Kidney epithelial cell (primary cell): ENCODE measurements around the gene PLEKHM3. TPM values are rescaled to one million over a fixed set of nuclear protein-coding genes. Genes with fewer than 3 reads are reported as not detected.

ENCODE experiments used
- DNase-seq: peaks from one replicate; pipeline ENCODE4 v3.0.0-alpha.2; 2010; ENCODE audit warnings: low read depth
- H3K27me3 ChIP-seq: 2 replicates; pipeline ENCODE4 v1.6.0; 2011; ENCODE audit warnings: low read length; ENCODE audit not compliant: control insufficient read depth, insufficient read depth
- H3K36me3 ChIP-seq: 2 replicates; pipeline ENCODE4 v1.5.1; 2011; ENCODE audit warnings: low read length; ENCODE audit not compliant: control insufficient read depth, insufficient read depth
- H3K4me3 ChIP-seq: 2 replicates; pipeline ENCODE4 v1.5.1; 2011; ENCODE audit warnings: low read depth, mild to moderate bottlenecking, control low read depth, low read length
- total RNA-seq: library from RNA; depleted of rRNA; stranded (reverse); fragments of >200 nt; gene quantifications from 2 replicates; pipeline ENCODE4 v1.2.3, GENCODE V29; 2015
- TF ChIP-seq, protein P1 (sequence below): IDR thresholded peaks from 2 replicates; pipeline ENCODE4 v1.5.1; 2011; ENCODE audit warnings: mild to moderate bottlenecking, moderate library complexity, low read length, control low read depth, inconsistent platforms; ENCODE audit not compliant: insufficient read depth, poor library complexity, severe bottlenecking

Gene PLEKHM3
- total RNA-seq, 1 donor from 2014 or later = 6.3 TPM

DNA sequence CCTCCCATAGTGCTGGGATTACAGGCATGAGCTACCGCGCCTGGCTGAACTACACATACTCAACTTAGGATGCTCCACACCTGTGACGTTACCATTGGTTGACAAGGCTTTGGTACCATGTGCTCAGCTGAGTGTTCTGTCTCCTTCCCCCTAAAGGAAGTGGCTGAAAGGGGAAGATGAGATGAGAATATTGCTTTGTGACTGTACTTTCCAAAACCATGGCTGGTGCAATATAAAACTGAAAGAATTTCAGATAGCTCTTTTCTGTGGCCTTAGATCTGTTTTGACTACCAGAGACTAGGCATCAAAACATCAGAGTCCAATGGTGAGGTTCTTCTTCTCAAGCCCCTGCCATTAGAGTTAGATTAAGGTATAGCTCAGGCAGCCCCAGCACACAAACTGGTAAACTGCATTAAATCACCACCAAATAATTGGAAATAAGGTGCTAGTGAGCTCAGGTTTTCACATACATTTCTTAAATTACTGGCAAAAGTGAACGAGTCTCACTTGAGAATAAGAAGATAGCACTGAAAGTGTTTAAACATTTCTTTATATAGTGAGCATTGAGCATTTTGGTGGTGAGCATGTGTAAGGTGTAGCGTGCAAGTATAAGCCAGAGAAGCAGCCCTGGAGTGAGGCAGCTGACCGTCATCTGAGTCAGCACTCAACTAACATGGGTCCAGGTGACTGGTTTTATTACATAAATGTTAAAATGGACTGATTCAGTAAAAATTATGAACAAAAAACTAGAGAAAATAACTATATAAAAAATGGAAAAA lies 142.1 kb downstream of the PLEKHM3 start:
- H3K36me3 ChIP-seq = no peaks in the 10 kb centered on the region
- no peak for DNase-seq
- TF ChIP-seq, protein P1, sequence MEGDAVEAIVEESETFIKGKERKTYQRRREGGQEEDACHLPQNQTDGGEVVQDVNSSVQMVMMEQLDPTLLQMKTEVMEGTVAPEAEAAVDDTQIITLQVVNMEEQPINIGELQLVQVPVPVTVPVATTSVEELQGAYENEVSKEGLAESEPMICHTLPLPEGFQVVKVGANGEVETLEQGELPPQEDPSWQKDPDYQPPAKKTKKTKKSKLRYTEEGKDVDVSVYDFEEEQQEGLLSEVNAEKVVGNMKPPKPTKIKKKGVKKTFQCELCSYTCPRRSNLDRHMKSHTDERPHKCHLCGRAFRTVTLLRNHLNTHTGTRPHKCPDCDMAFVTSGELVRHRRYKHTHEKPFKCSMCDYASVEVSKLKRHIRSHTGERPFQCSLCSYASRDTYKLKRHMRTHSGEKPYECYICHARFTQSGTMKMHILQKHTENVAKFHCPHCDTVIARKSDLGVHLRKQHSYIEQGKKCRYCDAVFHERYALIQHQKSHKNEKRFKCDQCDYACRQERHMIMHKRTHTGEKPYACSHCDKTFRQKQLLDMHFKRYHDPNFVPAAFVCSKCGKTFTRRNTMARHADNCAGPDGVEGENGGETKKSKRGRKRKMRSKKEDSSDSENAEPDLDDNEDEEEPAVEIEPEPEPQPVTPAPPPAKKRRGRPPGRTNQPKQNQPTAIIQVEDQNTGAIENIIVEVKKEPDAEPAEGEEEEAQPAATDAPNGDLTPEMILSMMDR = no peak
- H3K4me3 ChIP-seq = no peak overlapping the region
- H3K27me3 ChIP-seq = no peaks in the 10 kb centered on the region

DNA sequence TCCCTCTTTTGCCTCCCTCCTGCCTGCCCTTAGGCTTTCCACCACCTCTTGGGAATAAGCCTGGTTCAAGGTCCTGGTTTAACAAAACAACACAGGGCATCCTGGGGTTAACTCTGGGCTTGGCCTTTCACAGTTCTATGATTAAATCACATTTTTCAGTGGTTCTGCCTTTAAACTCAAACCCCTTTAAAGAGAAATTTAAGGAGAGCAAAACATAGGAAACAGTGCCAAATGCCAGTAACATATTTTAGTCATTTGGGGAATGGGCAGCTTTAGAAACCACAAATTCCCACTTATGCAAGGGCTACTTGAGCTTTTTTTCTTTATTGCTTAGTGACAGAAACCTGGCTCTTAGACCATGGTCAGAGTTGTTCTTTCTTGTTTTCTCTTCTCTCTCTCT lies 143.4 kb downstream of the PLEKHM3 start:
- Histone ChIP-seq H3K4me3 (no peak overlapping the region), H3K36me3 (no peaks in the 10 kb centered on the region), H3K27me3 (no peaks in the 10 kb centered on the region)
- no peak for DNase-seq
- TF ChIP-seq, protein P1 = no peak

DNA sequence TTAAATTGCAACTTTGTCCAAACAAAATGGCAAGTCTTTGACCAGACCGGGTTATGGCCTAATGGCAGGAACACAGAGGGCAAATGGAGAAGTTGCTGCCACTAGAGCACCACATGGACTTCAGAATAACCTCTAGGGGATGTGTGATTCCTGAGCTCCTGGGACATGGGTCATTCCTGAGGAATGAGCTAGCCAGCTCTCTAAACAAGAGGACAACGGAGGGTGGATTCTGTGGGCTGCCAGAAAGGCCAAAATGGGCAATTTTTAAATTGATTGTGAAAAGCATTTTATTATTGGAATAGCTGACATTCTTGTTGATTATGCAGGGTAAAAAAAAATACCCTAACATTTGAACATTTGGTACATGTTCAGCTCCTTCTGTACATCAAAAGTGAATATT lies 145.8 kb downstream of the PLEKHM3 start:
- H3K36me3 ChIP-seq = no peaks in the 10 kb centered on the region
- H3K4me3 ChIP-seq = no peak overlapping the region
- no peak for DNase-seq
- no peaks in the 10 kb centered on the region for H3K27me3 ChIP-seq
- TF ChIP-seq, protein P1 = no peak

DNA sequence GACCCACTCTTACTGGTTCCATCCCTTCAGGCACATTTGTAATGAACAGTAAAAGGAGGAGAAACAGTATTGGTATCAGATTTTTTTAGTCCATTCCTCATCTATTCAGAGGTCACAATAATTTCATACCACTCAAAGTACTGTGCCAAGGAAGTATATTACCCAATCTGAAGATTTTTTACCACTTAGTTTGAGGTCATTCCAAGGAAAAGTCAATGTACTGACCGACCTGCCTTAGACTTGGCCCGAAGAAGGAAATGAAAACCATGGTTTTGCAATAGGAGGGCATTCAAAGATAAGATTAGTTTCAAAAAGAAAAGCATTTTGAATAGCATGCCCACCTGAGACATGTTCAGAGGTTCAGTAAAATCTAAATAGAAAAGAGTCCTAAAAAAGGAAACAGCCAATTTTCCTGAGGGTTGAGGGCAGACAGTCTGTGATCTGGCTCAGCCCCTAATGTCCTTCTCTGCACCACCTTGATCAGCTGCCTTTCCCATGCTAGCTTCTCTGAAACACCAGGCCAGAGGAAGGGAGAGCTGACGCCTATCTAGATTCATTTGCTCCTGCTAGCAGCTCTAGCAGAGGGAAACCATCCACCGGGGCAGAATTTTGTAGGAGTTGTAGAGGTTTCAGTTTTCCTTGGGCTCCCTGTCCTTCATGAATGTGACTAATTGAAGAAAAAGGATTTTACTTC lies 148.3 kb downstream of the PLEKHM3 start:
- Histone ChIP-seq H3K4me3 (no peak overlapping the region), H3K27me3 (no peaks in the 10 kb centered on the region), H3K36me3 (no peaks in the 10 kb centered on the region)
- DNase-seq = no peak
- TF ChIP-seq, protein P1 = no peak

DNA sequence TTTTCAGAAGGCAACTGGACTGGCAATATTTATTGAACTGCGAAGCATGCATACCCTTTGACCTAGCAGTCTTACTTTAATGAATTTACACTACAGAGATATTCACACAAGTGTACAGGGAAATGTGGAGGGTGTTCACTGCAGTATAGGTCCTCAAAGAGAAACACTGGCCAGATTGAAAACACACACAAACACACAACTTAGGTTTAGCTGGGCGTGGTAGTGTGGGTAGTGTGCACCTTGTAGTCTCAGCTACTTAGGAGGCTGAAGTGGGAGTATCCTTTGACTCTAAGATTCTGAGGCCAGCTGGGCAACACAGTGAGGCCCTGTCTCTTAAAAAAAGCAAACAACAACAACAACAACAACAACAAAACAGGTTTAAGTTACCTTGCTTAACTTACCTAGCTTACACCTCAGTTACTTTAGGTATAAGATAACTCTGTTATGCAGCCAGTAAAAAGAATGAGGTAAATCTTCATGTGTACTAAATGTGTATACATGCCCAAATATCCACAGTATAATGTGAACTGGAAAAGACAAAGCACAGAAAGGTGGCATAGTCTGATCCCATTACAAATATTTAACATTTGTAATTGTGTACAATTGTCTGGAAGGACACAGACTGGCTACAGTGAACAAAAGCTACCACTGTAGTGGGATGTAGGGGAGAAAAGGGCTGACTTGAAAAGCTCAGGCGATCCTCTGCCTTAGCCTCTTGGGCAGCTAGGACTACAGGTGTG lies 149.7 kb downstream of the PLEKHM3 start:
- DNase-seq = no peak
- no peaks in the 10 kb centered on the region for H3K27me3 ChIP-seq
- TF ChIP-seq, protein P1 = no peak
- H3K4me3 ChIP-seq = no peak overlapping the region
- no peaks in the 10 kb centered on the region for H3K36me3 ChIP-seq
